Sigmoid colon (tissue), 3 donors: ENCODE measurements around the gene PLXNA4.

Experiments used
- POLR2A ChIP-seq, 2 donors: fragments of 450-650 bp; IDR thresholded peaks; one replicate each; pipeline ENCODE4 v1.6.1; 2016; ENCODE audit warnings: antibody characterized with exemption in 2 of 2, mild to moderate bottlenecking in 2 of 2, moderate library complexity in 2 of 2
- TF ChIP-seq, protein P1 (sequence below), 4 experiments: fragments of 450-650 bp in 3 of 4; fragments of 200-600 bp in 1 of 4; IDR thresholded peaks; one replicate each; pipeline ENCODE4 v1.5.1; 2016 to 2019; ENCODE audit warnings: antibody characterized with exemption in 4 of 4, mild to moderate bottlenecking in 3 of 4, moderate library complexity in 2 of 4

GRCh38 chr7:132475037-132475668, 101.1 kb downstream of the PLXNA4 start:
- TF ChIP-seq, protein P1, sequence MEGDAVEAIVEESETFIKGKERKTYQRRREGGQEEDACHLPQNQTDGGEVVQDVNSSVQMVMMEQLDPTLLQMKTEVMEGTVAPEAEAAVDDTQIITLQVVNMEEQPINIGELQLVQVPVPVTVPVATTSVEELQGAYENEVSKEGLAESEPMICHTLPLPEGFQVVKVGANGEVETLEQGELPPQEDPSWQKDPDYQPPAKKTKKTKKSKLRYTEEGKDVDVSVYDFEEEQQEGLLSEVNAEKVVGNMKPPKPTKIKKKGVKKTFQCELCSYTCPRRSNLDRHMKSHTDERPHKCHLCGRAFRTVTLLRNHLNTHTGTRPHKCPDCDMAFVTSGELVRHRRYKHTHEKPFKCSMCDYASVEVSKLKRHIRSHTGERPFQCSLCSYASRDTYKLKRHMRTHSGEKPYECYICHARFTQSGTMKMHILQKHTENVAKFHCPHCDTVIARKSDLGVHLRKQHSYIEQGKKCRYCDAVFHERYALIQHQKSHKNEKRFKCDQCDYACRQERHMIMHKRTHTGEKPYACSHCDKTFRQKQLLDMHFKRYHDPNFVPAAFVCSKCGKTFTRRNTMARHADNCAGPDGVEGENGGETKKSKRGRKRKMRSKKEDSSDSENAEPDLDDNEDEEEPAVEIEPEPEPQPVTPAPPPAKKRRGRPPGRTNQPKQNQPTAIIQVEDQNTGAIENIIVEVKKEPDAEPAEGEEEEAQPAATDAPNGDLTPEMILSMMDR (IDR thresholded peaks at IDR 0.05): no peak
- TF ChIP-seq POLR2A (IDR thresholded peaks at IDR 0.05): no peak
